ENCODE measurements around the gene RFX8.

DNA sequence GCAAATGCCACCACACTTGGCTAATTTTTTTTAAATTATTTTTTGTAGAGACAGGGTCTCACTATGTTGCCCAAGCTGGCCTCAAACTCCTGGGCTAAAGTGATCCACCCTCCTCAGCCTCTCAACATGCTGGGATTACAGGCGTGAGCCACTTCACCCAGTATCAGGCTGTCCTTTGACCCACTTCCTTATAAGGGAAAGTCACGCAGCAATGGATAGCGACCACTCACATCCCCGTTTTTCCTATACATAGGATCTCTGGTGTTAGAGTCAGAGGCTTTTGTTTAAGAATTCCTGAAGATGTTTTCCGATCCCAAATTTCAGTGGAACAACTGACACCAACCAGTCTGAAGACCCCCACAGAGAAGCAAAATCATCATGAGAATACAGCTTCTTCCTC is 41.4 kb upstream of the RFX8 start:
- TF ChIP-seq, protein P1, sequence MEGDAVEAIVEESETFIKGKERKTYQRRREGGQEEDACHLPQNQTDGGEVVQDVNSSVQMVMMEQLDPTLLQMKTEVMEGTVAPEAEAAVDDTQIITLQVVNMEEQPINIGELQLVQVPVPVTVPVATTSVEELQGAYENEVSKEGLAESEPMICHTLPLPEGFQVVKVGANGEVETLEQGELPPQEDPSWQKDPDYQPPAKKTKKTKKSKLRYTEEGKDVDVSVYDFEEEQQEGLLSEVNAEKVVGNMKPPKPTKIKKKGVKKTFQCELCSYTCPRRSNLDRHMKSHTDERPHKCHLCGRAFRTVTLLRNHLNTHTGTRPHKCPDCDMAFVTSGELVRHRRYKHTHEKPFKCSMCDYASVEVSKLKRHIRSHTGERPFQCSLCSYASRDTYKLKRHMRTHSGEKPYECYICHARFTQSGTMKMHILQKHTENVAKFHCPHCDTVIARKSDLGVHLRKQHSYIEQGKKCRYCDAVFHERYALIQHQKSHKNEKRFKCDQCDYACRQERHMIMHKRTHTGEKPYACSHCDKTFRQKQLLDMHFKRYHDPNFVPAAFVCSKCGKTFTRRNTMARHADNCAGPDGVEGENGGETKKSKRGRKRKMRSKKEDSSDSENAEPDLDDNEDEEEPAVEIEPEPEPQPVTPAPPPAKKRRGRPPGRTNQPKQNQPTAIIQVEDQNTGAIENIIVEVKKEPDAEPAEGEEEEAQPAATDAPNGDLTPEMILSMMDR (conservative IDR thresholded peaks at IDR 0.05; ENCODE audit: low read depth, low read length): no peak
- no peak for TF ChIP-seq EZH2 (IDR thresholded peaks at IDR 0.05; ENCODE audit: borderline replicate concordance, low read depth, low read length, poor library complexity, severe bottlenecking)

All from A673 (cell line).